RWPE1 (cell line): ENCODE results near the gene ZSCAN5A.

Experiments
- CTCF ChIA-PET: fragments of 350-600 bp; sonication (Branson Sonifier 250); formaldehyde crosslinking; extraction: SDS; loops from one replicate; lab custom pipeline; 2021; lab: Yijun Ruan, JAX
- POLR2A ChIA-PET: fragments of 400-600 bp; formaldehyde crosslinking; extraction: SDS; loops from one replicate; lab custom pipeline; 2020; ENCODE audit warnings: antibody characterized with exemption; ENCODE audit not compliant: low non-redundant PET; lab: Yijun Ruan, JAX
- DNase-seq: peaks from one replicate; pipeline ENCODE4 v3.0.0; 2012; ENCODE audit warnings: low spot score
- H3K27ac ChIP-seq: fragments of 450-650 bp; 2 replicates; pipeline ENCODE4 v1.5.1; 2017
- TF ChIP-seq, protein P1 (sequence below): fragments of 450-650 bp; conservative IDR thresholded peaks from 2 replicates; pipeline ENCODE4 v1.5.1; 2017; ENCODE audit warnings: low read depth, mild to moderate bottlenecking

The ZSCAN5A gene

GRCh38 chr19:56314381-56315076 lies at the start of gene ZSCAN5A:
Gene ZSCAN5A, minus strand, starts transcription at chr19:56314839. Its CDS starts 89,793 bp downstream, at chr19:56225046.
- H3K27ac ChIP-seq = peak within 1 kb of the TSS; percentile 95
- TF ChIP-seq, protein P1, sequence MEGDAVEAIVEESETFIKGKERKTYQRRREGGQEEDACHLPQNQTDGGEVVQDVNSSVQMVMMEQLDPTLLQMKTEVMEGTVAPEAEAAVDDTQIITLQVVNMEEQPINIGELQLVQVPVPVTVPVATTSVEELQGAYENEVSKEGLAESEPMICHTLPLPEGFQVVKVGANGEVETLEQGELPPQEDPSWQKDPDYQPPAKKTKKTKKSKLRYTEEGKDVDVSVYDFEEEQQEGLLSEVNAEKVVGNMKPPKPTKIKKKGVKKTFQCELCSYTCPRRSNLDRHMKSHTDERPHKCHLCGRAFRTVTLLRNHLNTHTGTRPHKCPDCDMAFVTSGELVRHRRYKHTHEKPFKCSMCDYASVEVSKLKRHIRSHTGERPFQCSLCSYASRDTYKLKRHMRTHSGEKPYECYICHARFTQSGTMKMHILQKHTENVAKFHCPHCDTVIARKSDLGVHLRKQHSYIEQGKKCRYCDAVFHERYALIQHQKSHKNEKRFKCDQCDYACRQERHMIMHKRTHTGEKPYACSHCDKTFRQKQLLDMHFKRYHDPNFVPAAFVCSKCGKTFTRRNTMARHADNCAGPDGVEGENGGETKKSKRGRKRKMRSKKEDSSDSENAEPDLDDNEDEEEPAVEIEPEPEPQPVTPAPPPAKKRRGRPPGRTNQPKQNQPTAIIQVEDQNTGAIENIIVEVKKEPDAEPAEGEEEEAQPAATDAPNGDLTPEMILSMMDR = no peak
- ChIA-PET POLR2A (interaction anchor here (0.6 to 0.7 kb wide), 3 partner anchors 33 to 219 kb away, joined by 3 to 10 read pairs (median 3); no protein-coding TSS in a partner anchor), CTCF (interaction anchor here (1.0 to 1.2 kb wide), 2 partner anchors 61 to 682 kb away, joined by 3 to 8 read pairs; no protein-coding TSS in a partner anchor)
- peak; percentile 99 for DNase-seq

DNA sequence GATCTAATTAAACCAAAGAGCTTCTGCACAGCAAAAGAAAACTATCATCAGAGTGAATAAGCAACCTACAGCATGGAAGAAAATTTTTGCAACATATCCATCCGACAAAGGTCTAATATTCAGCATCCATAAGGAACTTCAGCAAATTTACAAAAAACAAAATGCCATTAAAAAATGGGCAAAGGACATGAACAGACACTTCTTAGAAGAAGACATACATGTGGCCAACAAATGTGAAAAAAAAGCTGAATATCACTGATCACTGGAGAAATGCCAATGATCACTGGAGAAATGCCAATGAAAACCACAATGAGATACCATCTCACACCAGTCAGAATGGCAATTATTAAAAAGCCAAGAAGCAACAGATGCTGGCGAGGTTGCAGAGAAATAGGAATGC lies 46.2 kb upstream of the ZSCAN5A start:
- no peak for DNase-seq
- H3K27ac ChIP-seq = no peak overlapping the region
- TF ChIP-seq, protein P1 = no peak
- POLR2A ChIA-PET = no interaction called here
- CTCF ChIA-PET = no interaction called here

GRCh38 chr19:56356944-56357343 lies 42.3 kb upstream of the ZSCAN5A start:
- ChIA-PET POLR2A (no interaction called here), CTCF (interaction anchor here (0.5 kb wide), 1 partner anchor 28 kb away, joined by 3 read pairs; no protein-coding TSS in a partner anchor)
- H3K27ac ChIP-seq = no peak overlapping the region
- TF ChIP-seq, protein P1 = no peak
- DNase-seq = no peak

DNA sequence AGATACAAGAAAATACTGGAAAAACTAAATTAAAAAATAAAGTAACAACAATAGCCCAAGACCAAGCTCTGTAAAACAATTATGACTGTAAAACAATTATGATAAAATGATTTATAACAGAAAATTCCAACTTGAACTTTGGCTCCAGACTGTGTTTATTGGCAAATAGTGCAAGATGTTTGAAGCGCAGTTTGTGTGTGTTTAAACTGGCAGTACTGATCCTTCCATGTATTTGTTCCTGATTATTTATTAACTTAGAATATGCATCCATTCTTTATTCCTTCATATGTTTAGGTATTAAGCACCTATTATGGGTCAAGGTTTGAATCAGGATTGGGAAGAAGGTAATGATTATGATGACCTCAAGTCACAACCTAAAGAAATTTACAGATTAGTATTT lies 40.9 kb upstream of the ZSCAN5A start:
- POLR2A ChIA-PET = no interaction called here
- CTCF ChIA-PET = interaction anchor here (0.7 kb wide), 1 partner anchor 609 kb away, joined by 3 read pairs; no protein-coding TSS in a partner anchor

DNA sequence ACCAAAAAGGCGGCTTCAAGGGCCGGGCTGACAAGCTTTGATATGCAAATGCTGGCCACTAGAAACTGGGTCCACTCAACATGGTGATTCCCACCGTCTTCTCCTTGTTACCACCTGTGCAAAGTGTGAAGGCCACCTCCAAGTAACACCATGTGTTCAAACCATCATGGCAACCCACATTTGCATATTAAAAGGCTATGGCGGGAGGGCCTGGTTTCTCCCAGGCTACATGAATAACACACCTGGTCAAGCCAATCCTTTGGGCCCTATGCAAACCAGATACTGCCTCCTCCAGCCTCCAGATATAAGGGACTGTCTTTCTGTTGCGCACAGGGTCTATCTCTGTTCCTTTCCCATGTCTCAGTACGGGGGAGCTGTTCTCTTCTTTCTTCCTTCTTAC lies 36.6 kb upstream of the ZSCAN5A start:
- TF ChIP-seq, protein P1 = no peak
- ChIA-PET POLR2A (no interaction called here), CTCF (no interaction called here)
- H3K27ac ChIP-seq = no peak overlapping the region
- DNase-seq = no peak

More for the DNA sequence above, 40.9 kb upstream of the ZSCAN5A start:
- no peak for DNase-seq
- no peak overlapping the region for H3K27ac ChIP-seq
- TF ChIP-seq, protein P1 = no peak

- CTCF ChIA-PET = no interaction called here
- TF ChIP-seq, protein P1 = peak; percentile 87
- H3K27ac ChIP-seq = no peak overlapping the region
- peak; percentile 24 for DNase-seq
- POLR2A ChIA-PET = no interaction called here
Observed at GRCh38 chr19:56350416-56351045, 35.9 kb upstream of the ZSCAN5A start.
